ENCODE measurements around the gene HSPB2. TPM values are rescaled to one million over a fixed set of nuclear protein-coding genes. Genes with fewer than 3 reads are reported as not detected.

The HSPB2 gene, protein sequence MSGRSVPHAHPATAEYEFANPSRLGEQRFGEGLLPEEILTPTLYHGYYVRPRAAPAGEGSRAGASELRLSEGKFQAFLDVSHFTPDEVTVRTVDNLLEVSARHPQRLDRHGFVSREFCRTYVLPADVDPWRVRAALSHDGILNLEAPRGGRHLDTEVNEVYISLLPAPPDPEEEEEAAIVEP
- total RNA-seq: 1 to 10 TPM in 2 of 4 donors, not detected in 2; 3.1 to 4.6 TPM

DNA sequence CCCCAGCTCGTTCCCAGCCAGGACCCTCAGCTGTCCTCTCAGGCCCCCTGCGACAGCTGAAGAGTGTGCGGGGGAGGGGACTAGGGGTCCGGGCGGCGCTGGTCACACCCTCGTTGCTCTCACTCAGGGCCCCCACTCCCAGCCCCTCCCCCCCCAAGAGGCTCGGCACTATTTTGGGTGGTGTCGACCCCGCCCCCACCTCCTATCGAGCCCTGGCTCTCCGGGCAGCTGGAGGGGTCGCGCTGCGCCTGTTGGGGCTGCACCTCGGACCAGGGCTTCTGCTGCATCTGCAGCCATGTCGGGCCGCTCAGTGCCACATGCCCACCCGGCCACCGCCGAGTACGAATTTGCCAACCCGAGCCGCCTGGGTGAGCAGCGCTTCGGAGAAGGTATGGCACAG is at the start of gene HSPB2:
Gene HSPB2 (plus strand): TSS at position 200 of the 400 bp plus-strand sequence. CDS start 96 bp downstream, at position 296.
- DNase-seq (ENCODE audit: low spot score) (no peak), ATAC-seq (ENCODE audit: low FRiP score) (no peak)
- TF ChIP-seq CTCF (IDR thresholded peaks at IDR 0.05): no peak

- no peak for TF ChIP-seq CTCF (IDR thresholded peaks at IDR 0.05)
- ATAC-seq (ENCODE audit: low FRiP score) (no peak), DNase-seq (ENCODE audit: low spot score) (no peak)
Measured at GRCh38 chr11:111870113-111870512, 42.4 kb upstream of the HSPB2 start.

GRCh38 chr11:111870522-111870885 is 42.0 kb upstream of the HSPB2 start:
- no peak for TF ChIP-seq CTCF (IDR thresholded peaks at IDR 0.05)
- DNase-seq (ENCODE audit: low spot score): no peak
- ATAC-seq (ENCODE audit: low FRiP score): no peak

GRCh38 chr11:111870886-111871692 is 41.4 kb upstream of the HSPB2 start, which contains the start of gene ALG9:
ALG9 (minus strand) TSS chr11:111871581; CDS start chr11:111871482, 99 bp downstream.
- DNase-seq (ENCODE audit: low spot score) (peak; percentile 88), ATAC-seq (ENCODE audit: low FRiP score) (peak; percentile 95)
- no peak for TF ChIP-seq CTCF (IDR thresholded peaks at IDR 0.05)

- ATAC-seq (ENCODE audit: low FRiP score): no peak
- no peak for DNase-seq (ENCODE audit: low spot score)
- no peak for TF ChIP-seq CTCF (IDR thresholded peaks at IDR 0.05)
Measured at GRCh38 chr11:111871693-111872161, 40.8 kb upstream of the HSPB2 start.

DNA sequence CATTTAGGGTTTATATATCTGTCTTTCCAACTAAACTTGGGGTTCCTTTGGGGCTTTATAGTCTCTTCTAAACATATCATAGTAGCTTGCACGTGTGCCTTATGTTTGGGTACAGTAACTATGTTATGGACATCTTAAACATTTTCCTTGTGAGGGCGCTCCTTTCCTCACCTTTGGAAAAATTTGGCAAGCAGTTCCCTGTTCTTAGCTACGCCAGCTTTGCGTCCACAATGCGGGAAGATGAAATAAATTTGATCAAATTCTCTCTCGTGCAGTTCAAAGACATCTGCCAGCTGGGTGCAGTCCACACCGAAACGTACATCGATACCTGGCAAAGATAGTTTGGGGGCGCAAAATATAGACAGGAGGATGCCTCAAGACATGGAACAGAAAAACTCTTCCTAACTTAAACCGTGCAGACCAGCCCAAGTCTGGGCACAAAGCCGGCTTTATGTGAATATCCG is 34.1 kb upstream of the HSPB2 start:
- TF ChIP-seq CTCF (IDR thresholded peaks at IDR 0.05): no peak
- DNase-seq (ENCODE audit: low spot score) (no peak), ATAC-seq (ENCODE audit: low FRiP score) (peak; percentile 1)

Measured in omental fat pad (tissue), 4 donors.